Glomerular visceral epithelial cell (primary cell): ENCODE measurements around the gene VPS26B.

Source experiments
- DNase-seq: peaks from one replicate; pipeline ENCODE4 v3.0.0-alpha.2; 2016; ENCODE audit errors: extremely low spot score

Gene VPS26B

DNA sequence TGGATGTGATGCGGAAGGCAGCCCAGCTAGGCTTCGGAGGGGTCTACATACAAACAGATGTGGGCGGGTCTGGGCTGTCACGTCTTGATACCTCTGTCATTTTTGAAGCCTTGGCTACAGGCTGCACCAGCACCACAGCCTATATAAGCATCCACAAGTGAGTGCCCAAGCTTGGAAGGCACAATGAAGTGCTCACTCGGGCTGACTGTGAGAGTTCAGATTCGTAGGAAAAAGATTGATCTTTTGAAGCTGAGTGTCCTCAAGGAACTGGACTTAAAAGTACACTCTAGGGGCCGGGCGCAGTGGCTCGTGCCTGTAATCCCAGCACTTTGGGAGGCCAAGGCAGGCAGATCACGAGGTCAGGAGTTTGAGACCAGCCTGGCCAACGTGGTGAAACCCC lies 32.6 kb downstream of the VPS26B start:
- no peak for DNase-seq

DNA sequence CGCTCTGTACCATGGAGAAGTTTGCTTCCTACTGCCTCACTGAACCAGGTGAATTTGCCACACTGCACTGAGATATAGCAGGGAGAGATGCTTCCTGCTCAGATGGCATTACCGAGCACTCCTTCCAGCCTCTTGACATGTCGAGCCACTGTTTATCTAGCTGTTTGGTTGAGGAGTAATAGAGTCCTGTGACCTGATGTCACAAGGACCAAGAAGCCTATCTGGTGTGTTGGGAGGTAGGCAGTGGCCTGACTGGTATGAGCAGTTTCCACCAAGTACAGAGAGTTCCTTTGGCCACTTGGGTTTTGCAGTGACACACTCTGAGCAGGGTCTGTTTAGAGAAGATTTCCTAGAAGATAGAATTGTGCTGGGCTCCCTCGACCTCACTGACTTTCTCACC lies 34.1 kb downstream of the VPS26B start:
- DNase-seq: no peak

DNA sequence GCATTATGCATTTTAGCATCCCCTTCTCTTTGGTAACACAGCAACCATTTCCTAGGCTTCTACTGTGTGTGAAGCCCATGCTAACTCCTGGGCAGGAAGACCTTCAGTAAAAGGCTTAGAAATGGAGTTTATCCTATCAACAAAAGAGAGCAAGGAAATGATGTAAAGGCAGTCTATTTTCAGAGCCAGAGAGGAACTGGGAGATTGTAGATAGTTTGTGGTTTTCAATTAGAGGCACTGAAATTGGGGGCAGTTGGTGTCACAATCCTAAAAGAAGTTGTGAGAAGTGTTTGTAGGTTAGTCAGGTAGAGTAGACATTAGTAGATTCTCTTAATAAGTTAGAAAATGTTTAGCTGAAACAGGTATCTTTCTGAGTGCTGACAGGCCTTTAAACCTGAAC lies 36.0 kb downstream of the VPS26B start:
- no peak for DNase-seq

DNA sequence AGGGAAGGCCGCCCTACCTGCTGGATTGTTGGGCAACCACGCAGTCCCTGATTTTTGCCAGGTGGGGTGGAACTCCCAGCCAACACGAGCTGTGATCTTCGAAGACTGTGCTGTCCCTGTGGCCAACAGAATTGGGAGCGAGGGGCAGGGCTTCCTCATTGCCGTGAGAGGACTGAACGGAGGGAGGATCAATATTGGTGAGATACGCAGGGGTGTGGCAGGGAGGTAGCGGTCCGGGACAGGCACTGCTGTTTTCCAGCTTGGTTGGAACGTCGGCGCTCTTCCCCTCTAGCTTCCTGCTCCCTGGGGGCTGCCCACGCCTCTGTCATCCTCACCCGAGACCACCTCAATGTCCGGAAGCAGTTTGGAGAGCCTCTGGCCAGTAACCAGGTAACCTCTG lies 36.5 kb downstream of the VPS26B start:
- no peak for DNase-seq

GRCh38 chr11:134261626-134262488 lies 37.4 kb downstream of the VPS26B start:
- no peak for DNase-seq

GRCh38 chr11:134264966-134265764 lies 40.7 kb downstream of the VPS26B start:
- no peak for DNase-seq

GRCh38 chr11:134266440-134266839 lies 42.0 kb downstream of the VPS26B start:
- no peak for DNase-seq

GRCh38 chr11:134266841-134267251 lies 42.4 kb downstream of the VPS26B start:
- no peak for DNase-seq

GRCh38 chr11:134267461-134267860 lies 43.0 kb downstream of the VPS26B start:
- no peak for DNase-seq

GRCh38 chr11:134267966-134268365 lies 43.5 kb downstream of the VPS26B start:
- no peak for DNase-seq

GRCh38 chr11:134270250-134270714 lies 45.8 kb downstream of the VPS26B start:
- no peak for DNase-seq

DNA sequence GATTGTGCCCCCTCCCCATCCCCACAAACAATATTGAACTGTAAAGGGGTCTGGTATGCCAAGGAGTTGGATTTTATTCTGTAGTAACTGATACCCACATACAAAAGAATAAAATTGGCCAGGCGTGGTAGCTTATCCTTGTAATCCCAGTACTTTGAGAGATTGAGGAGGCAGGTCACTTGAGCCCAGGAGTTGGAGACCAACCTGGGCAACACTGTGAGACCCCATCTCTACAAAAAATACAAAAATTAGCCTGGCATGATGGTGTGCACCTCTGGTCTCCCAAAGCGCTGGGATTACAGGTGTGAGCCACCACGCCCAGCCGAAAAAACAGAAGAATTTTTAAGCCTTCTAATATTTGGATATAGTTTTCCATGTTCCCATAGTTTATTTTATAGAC lies 47.5 kb downstream of the VPS26B start:
- DNase-seq: no peak

DNA sequence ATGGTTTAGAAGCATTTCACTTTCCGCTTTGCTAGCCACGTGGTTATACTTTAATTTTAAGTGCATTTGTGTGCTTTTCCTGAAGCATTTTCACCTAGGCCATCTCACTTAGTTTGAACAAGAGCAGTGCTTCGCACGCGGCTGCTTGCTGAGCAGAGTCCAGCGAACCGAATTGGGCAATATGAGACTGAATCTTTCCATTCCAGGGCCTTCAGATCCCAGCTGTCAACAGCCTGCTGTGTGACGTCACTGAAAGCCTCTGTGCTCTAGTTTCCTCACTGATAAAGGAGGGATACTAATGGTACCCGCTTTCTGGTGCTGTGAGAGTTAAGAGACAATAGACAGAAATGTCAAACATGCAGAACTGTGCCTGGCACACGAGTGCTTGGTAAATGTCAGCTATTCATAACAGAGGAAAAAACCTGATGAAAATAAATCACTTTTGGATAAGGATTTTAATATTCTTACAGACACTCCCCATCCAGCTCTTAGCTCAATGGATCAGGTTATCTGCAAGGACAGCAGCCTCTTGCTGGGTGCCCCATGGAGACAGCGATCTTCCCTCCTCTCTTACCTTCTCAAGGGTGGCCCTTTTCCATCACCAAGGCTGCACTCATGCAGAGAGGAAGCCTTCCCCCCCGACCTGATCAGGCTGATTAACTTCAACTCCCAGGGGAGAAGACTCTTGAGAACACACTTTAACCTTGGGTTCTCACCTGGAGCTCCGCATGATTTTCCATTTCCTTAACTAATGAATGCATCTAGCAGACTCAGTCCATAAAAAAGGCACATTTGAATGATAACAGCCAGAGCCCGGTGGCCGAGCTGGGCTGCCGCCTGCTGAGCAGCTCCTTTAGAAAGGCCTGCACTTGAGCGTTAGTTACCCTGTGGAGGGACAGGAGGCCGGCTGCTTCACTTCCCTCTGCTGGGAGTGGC lies 48.2 kb downstream of the VPS26B start:
- DNase-seq: no peak

- no peak for DNase-seq
These were observed 48.8 kb downstream of the VPS26B start for GRCh38 chr11:134273317-134273712.

GRCh38 chr11:134275188-134275533 lies 50.7 kb downstream of the VPS26B start:
- no peak for DNase-seq

DNA sequence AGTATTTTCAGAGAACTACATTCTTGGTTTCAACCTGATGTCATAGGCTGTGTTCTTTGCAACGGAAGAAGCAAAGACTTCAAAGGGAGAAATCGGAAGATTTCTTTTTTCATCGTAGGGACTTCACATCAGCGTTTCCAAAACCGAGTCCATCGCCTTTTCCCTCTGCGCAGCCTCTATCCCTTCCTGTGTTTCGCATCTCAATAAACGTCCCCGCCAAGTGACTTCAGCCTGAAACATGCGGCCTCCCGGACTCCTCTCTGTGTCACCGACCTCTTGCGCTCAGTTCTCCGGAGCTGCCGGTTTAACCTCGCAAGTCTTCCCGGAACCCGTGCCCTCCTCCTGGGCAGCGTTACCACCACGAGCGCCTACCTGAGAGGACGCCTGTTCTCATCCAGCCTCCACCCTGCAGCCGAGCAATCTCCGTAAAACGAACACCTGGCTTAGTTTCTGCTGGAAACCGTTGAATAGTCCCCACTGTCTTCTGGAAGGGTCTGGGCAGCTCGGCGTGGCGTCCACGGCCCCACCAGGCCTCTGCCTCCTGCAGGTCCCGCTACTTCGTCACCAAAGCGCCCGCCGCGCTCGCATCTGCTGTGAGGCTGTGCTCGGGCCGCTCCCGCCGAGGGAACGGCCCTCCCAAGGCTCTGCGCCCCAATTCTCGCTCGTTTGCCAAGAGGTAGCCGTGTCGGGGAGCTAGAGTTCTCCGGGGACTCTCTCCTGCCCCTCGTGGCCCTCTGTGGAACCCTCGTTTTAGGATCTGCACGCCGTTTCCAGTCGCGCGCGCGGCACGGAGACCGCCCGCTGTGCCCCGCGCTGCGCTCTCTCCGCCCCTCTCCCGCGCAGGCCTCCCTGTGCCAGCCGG lies 51.3 kb downstream of the VPS26B start, which contains the start of gene GLB1L3:
TSS of gene GLB1L3 (plus strand) at position 846 of the 862 bp plus-strand sequence. CDS start 362 bp downstream, outside the sequence.
- peak; percentile 9 for DNase-seq

DNA sequence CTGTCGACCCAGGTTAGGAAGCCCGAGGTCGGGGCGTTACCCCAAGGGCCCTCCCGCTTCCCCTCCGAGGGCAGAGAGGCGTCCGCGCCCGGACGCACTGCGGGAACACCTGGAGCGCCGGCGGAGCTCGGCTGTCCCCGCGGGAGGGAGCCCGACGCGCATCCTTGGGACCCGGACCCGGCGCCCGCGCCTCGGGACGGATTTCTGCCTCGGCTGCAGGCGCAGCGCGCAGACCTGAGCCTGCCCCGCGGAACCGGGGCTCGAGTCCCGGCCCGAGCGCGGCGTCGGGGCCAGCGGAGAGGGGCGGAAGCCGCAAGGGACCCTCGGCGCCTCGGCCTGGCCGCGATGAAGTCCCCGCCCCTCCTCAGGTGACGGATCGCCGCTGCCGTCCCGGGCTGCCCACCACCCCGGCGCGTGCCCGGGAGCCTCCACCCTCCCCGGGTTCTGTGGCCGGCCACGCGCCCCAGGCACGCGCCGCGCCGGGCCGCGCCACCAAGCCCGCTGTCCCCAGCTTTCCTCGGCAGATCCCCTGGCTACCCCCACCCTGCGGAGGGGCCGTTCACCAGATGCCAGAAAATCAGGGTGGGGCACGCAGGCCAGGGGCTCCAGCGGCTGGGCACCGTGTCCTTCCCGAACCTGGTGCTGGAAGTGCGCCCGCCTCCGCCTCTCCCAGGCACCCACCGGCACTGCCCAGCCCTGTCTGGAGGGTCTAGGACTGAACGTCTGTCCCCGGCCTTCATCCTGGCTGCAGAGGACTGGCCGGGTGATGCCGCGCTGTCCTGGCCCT lies 52.1 kb downstream of the VPS26B start:
- no peak for DNase-seq

DNA sequence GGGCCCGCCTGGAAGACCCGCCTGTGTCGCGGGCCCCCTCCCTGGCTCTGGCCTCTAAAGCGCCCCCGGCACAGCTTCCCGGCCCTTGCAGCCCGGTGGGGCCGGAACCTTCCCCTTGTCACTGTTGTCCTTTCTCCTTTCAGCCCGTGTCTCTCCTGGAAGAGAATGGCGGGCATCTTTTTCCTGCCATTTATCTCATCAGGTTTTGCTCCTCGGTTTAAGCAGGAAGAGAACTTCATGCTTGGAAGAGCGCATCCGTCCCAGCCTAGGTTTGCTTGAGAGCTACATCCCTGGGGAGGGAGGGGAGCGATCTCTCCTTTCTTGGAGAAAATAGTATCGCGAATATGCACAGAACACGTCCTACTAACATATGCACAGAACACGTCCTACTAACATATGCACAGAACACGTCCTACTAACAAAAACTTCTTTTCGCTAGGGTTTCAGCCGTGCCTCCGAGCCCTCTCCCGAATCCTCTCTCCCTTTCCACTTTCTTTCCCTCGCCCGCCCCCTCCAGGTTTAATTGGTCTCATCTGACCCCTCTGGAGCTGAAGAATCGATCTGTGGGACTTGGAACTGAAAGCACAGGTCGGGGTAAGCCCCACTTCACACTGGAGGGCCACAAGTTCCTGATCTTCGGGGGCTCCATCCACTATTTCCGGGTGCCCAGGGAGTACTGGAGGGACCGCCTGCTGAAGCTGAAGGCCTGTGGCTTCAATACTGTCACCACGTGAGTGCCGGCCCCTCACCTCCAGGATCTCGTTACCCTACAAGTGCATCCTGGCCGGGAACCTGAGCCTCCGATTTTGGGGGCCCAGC lies 52.9 kb downstream of the VPS26B start:
- no peak for DNase-seq

- DNase-seq: no peak
These were observed 53.9 kb downstream of the VPS26B start for GRCh38 chr11:134278356-134278755.
